GM12864 (cell line): ENCODE measurements around the gene TTLL4.
"Not testable (repeated sequence)": the region's sequence is repeated elsewhere in the genome, so short reads cannot be mapped to it uniquely, and the experiment has no call there.

Experiments used
- DNase-seq: peaks from one replicate; pipeline ENCODE4 v3.0.0-alpha.2; 2011; ENCODE audit warnings: low read depth
- H3K4me3 ChIP-seq: 2 replicates; pipeline ENCODE4 v1.5.1; 2011; ENCODE audit warnings: mild to moderate bottlenecking, low read depth, low read length, control low read depth
- TF ChIP-seq, protein P1 (sequence below): IDR thresholded peaks from 2 replicates; pipeline ENCODE4 v1.5.1; 2011; ENCODE audit warnings: low read depth, mild to moderate bottlenecking, moderate library complexity, low read length, control low read depth, inconsistent platforms; ENCODE audit errors: missing control alignments

The TTLL4 gene

DNA sequence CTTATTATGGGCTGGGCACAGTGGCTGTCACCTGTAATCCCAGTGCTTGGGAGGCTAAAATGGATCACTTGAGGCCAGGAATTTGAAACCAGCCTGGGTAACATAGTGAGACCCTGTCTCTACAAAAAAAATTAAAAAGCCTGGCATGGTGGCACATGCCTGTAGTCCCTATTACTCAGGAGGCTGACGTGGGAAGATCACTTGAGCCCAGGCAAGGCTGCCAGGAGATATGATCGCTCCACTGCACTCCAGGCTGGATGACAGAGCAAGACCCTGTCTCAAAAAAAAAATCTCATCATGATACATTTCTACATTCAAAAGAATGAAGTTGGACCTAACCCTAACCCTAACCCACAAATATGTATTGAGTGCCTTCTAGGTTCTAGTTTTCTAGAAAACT is 51.2 kb downstream of the TTLL4 start:
- TF ChIP-seq, protein P1, sequence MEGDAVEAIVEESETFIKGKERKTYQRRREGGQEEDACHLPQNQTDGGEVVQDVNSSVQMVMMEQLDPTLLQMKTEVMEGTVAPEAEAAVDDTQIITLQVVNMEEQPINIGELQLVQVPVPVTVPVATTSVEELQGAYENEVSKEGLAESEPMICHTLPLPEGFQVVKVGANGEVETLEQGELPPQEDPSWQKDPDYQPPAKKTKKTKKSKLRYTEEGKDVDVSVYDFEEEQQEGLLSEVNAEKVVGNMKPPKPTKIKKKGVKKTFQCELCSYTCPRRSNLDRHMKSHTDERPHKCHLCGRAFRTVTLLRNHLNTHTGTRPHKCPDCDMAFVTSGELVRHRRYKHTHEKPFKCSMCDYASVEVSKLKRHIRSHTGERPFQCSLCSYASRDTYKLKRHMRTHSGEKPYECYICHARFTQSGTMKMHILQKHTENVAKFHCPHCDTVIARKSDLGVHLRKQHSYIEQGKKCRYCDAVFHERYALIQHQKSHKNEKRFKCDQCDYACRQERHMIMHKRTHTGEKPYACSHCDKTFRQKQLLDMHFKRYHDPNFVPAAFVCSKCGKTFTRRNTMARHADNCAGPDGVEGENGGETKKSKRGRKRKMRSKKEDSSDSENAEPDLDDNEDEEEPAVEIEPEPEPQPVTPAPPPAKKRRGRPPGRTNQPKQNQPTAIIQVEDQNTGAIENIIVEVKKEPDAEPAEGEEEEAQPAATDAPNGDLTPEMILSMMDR: no peak
- no peak overlapping the region for H3K4me3 ChIP-seq
- DNase-seq: no peak

DNA sequence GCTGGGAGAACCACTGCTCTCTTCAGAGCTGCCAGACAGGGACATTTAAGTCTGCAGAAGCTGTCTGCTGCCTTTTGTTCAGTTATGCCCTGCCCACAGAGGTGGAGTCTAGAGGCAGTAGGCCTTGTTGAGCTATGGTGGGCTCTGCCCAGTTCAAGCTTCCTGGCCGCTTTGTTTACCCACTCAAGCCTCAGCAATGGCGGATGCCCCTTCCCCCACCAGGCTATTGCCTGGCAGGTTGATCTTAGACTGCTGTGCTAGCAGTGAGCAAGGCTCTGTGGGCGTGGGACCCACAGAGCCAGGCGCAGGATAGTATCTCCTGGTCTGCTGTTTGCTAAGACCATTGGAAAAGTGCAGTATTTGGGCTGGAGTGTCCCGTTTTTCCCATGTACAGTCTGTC is 62.1 kb downstream of the TTLL4 start:
- not testable (repeated sequence) for H3K4me3 ChIP-seq, DNase-seq

DNA sequence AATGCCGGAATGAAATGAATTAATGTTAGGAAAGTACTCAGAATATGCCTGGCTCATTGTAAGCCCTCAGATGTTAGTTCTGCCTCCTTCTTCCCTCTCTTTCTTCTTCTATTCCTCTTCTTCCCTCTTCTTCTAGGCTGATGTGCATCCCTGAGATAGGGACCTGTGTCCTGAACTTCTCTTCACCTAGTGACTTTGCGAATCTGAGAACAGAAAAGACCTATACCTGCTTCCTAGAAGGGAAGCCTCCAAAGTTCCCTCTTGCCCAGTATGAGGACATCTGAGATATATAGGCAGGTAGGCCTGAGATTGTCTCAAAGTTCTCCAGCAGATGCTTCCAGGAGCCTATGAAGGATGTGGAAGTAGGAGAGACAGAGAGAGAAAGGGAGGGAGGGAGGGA is 63.2 kb downstream of the TTLL4 start:
- H3K4me3 ChIP-seq: no peak overlapping the region
- DNase-seq: no peak
- TF ChIP-seq, protein P1: no peak

DNA sequence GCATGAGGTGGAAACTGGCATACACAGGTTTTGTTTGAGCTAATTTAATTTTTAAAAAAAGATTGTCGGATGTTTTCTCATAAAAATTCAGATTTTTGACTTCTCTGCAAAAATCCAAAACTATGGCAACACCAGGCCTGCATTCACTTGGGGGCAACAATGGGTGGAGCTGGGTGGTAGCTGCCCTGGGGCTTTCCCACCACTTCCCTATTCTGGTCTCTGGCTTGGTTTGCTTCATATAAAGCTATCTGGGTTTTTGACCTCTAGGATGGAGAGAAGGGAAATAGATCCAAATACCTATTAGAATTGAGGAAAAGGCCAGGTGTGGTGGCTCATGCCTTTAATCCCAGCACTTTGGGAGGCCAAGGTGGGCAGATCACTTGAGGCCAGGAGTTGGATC is 65.9 kb downstream of the TTLL4 start:
- TF ChIP-seq, protein P1: no peak
- no peak for DNase-seq
- no peak overlapping the region for H3K4me3 ChIP-seq

DNA sequence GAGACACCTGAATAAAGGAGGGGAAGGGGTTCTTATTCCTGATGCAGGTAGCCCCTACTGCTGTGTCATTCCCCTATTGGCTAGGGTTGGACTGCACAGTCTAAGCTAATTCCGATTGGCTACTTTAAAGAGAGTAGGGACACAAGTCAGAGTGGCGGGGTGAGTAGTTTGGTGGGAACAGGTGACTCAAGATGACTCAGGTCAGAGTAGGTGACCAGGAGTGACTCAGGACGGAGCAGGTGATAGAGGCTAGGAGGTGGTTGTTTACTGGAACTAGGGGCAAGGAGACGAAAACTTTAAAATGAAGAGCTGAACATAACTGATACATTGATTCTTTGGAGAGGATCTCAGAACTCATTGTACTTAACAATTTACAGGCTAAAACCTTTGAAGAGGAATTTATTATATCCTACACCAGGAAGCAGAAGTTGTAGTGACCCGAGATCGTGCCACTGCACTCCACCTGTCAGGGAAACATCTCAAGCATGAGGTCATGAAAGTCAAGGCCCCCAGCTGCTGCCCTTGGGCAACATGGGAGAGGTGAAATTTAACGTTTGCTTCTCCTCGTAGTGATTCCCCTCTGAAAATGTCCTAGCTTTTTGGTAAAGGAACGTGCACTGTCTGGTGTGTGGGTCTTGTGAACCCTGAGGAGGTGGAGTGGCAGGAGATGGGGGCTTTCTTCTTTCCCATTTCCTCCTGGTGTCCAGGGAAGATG is 66.8 kb downstream of the TTLL4 start:
- H3K4me3 ChIP-seq: no peak overlapping the region
- TF ChIP-seq, protein P1: no peak
- DNase-seq: no peak

DNA sequence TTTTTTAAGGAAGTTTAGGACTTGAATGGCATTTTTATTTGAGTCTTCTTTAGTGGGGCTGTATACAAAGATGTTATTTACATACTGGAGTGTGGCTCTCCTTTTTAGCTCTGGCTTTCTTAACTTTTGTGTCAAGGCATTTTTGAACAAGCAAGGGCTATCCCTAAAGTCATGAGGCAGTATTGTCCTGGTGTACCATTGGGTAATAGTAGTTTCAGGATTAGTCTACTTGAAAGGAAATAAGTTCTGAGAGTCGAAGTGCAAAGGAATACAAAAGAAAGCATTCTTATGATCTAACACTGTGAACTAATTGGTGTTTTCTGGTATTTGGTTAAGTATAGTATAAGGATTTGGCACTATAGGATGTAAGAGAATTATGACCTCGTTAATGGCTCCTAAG is 69.4 kb downstream of the TTLL4 start:
- TF ChIP-seq, protein P1: no peak
- no peak overlapping the region for H3K4me3 ChIP-seq
- DNase-seq: no peak

DNA sequence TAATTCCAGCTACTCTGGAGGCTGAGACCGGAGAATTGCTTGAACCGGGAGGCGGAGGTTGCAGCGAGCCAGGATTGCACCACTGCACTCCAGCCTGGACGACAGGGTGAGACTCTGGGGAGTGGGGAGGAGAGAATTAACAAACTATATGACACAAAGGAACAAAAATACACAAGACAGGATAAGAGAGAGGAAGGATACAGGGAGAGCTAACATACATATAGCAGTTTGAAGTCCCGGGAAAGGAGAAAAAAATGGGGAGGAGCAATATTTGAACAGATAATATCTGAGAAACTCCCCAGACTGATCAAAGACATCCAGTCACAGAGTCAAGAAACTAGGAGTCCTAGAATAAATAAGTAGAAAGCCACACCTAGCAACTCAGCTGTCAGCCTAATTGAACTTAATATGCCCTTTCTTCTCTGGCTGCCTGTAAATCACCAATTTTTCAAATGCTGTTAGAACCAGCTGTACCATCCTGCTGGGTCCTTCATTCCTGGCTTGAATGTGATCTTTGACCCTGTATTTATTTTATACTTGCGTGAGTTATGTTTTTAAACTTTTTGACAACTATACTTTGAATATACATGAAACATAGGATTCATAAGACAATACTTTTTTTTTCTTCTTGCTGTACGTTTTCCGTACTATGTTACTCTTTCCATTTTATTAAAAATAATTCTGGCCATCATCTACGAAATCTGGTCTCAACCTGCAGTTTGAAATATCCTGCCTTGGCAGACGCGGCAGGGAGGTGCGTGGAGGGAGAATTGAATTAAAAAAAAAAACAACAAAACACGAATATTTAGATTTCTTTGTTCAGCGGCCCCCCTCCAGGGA is 70.4 kb downstream of the TTLL4 start:
- H3K4me3 ChIP-seq: no peak overlapping the region
- no peak for DNase-seq
- TF ChIP-seq, protein P1: no peak
